ENCODE measurements around the gene MAPK1IP1L. TPM values are rescaled to one million over a fixed set of nuclear protein-coding genes. Genes with fewer than 3 reads are reported as not detected.

MAPK1IP1L gene
- total RNA-seq, 4 donors from 2014 or later = 26.6 to 55.1 (median 27.5) TPM

DNA sequence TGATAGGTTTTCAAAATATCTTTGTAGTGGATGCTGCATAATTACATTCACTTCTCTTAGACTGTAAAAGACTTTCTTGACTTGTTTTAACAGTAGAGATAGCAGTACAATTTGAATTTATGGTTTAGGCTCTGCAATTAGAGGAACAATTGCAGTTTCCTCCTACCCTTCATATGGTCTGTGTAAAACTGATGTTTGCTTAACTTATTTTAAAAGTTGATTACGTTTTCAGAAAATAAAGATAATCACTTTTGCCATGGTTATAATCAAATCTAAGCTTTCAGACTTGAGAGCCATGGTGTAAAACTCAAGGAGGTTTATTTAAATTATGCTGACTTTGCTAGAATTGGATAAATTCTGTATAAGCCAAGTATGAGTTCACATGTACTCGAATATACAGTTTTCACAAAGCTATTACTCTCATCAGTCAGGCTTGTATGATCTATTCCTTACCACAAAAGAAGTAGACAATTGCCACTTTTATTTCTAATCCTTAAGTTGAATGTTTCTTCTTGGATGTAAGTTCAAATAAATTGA is 2.5 kb upstream of the MAPK1IP1L start:
- TF ChIP-seq, protein P1, sequence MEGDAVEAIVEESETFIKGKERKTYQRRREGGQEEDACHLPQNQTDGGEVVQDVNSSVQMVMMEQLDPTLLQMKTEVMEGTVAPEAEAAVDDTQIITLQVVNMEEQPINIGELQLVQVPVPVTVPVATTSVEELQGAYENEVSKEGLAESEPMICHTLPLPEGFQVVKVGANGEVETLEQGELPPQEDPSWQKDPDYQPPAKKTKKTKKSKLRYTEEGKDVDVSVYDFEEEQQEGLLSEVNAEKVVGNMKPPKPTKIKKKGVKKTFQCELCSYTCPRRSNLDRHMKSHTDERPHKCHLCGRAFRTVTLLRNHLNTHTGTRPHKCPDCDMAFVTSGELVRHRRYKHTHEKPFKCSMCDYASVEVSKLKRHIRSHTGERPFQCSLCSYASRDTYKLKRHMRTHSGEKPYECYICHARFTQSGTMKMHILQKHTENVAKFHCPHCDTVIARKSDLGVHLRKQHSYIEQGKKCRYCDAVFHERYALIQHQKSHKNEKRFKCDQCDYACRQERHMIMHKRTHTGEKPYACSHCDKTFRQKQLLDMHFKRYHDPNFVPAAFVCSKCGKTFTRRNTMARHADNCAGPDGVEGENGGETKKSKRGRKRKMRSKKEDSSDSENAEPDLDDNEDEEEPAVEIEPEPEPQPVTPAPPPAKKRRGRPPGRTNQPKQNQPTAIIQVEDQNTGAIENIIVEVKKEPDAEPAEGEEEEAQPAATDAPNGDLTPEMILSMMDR (IDR thresholded peaks at IDR 0.05; ENCODE audit: low read depth) = no peak

DNA sequence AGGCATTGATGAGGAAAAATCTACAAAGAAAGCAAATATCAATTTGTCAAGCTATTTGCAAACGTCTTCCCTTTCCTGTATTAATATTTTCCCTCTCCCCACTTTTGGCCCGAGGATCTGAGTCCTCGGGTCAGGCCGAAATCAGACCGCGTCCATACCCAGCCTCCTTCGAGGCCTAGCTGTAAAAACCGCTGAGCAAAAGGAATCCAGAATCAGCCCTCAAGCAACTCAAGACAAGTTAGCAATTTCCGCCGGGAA is 353 bp upstream of the MAPK1IP1L start:
- TF ChIP-seq, protein P1 (IDR thresholded peaks at IDR 0.05; ENCODE audit: low read depth) = no peak

DNA sequence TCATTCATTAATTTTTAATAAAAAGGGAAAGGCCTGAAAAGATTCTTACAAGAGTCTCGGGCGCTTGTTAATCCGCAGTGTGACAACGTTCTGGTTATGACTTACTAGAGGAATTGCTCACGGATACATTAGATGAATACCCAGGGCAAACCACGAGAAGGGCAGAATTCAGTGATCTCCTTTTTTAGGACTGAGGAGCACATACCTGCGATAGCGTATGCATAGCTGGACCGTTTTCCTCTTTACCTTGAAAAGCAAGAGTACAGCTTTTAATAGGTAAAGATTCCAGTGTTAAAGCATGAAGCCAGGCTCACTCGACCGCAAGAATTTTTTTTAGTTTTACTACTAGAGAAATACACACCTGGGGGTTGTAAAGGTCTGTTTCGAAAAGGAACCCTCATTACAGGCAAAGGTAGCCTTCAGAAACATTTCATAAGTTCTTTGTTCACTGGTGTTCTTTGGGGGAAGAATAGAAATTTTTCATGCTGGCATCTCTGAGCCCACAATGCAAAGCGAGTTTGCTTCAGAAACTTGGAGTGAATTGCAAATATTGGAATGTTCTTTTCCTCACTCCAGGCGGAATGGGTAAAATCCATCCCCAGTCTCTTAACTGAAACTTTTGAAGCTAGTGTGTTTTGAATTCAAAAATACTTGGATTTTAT is 953 bp downstream of the MAPK1IP1L start:
- TF ChIP-seq, protein P1 (IDR thresholded peaks at IDR 0.05; ENCODE audit: low read depth) = no peak

DNA sequence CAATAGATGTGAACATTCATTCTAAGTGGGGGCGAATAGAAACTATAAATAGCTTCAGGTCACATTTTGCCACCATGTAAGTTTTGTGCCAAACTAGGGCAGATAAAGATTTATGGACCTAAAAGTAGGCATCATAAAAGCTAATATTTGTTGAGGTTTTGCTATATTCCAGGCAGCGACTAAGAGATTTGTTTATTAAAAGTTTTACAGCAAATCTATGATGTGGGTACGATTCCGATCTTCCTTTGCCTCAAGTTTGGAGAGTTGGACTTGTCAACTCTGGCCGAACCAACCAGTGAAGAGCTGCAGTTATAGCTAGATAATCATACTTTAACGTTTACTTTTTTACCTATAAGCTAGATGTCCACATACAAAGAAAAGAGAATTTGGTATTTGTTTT is 1.6 kb downstream of the MAPK1IP1L start:
- TF ChIP-seq, protein P1 (IDR thresholded peaks at IDR 0.05; ENCODE audit: low read depth) = no peak

DNA sequence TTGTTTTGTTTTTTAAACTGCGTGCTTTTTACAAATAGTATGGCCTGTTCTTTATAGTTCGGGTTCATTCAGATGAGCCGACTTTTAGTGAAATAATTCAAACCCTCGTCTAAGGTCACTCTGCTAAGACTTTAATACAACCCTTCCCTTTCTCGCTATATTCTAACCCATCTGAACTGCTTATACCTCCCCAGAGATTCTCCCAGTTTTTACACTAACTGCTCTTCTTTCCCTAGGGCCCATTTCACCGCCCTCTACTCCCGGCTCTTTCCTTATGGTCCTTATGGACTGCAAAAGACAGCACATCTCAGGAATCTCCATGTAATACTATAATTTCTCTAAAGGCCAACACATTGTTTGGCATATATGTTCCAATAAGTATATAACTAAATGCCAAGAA is 2.1 kb downstream of the MAPK1IP1L start:
- TF ChIP-seq, protein P1 (IDR thresholded peaks at IDR 0.05; ENCODE audit: low read depth) = no peak

DNA sequence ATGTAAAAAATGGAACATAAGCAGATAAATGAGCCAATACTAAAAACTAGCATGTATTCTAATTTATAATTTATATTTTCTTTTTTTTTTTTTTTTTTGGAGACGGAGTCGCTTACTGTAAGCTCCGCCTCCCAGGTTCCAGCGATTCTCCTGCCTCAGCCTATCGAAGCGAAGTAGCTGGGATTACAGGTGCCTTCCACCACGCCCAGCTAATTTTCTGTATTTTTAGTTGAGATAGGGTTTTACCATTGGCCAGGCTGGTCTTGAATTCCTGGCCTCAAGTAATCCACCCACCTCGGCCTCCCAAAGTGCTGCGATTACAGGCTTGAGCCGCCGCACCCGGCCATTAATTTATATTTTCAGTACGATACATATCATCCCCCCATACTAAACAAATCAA is 2.7 kb downstream of the MAPK1IP1L start:
- TF ChIP-seq, protein P1 (IDR thresholded peaks at IDR 0.05; ENCODE audit: low read depth) = no peak

DNA sequence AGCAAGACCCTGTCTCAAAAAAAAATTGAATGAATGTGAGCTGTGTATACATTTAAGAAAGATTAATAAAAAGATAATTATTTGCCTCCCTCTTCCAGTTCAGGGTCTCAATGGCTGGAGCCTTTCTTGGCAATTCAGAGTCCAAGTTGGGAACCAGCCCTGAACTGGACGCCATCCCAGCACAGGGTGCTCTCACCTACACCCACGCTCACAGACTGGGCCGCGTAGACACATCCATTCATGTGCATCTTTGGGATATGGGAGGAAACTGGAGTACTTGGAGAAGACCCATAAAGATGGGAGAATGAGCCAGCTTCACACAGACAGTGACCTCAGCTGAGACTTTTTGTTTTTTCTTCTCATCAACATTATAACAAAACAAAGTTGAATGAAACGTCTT is 6.5 kb downstream of the MAPK1IP1L start:
- TF ChIP-seq, protein P1 (IDR thresholded peaks at IDR 0.05; ENCODE audit: low read depth) = no peak
